ENCODE data around the gene DMKN.

Gene DMKN

GRCh38 chr19:35513628-35514281 lies at the start of gene DMKN:
Gene DMKN, minus strand, starts transcription at chr19:35513649. Its CDS starts 174 bp downstream, at chr19:35513475.
- DNase-seq = peak; percentile 6

- no peak for DNase-seq
Measured at GRCh38 chr19:35562776-35563175, 49.3 kb upstream of the DMKN start.

- no peak for DNase-seq
Measured at GRCh38 chr19:35562336-35562735, 48.9 kb upstream of the DMKN start.

GRCh38 chr19:35561436-35561835 lies 48.0 kb upstream of the DMKN start:
- DNase-seq = no peak

GRCh38 chr19:35560677-35561076 lies 47.2 kb upstream of the DMKN start:
- no peak for DNase-seq

- no peak for DNase-seq
Measured at GRCh38 chr19:35560271-35560670, 46.8 kb upstream of the DMKN start.

- DNase-seq = no peak
Measured at GRCh38 chr19:35559781-35560180, 46.3 kb upstream of the DMKN start.

GRCh38 chr19:35559281-35559659 lies 45.8 kb upstream of the DMKN start:
- DNase-seq = no peak

GRCh38 chr19:35558400-35559280 lies 45.2 kb upstream of the DMKN start:
- DNase-seq = no peak

GRCh38 chr19:35557539-35558399 lies 44.3 kb upstream of the DMKN start:
- peak; percentile 91 for DNase-seq

GRCh38 chr19:35556846-35557538 lies 43.5 kb upstream of the DMKN start:
- DNase-seq = no peak

- DNase-seq = no peak
Measured at GRCh38 chr19:35556025-35556590, 42.7 kb upstream of the DMKN start.

- no peak for DNase-seq
Measured at GRCh38 chr19:35555301-35556005, 42.0 kb upstream of the DMKN start.

- DNase-seq = no peak
Measured at GRCh38 chr19:35554076-35554475, 40.6 kb upstream of the DMKN start.

GRCh38 chr19:35553385-35554000 lies 40.0 kb upstream of the DMKN start:
- DNase-seq = no peak

GRCh38 chr19:35552534-35553384 lies 39.3 kb upstream of the DMKN start:
- DNase-seq = no peak

- no peak for DNase-seq
Measured at GRCh38 chr19:35551091-35551810, 37.8 kb upstream of the DMKN start.

- DNase-seq = no peak
Measured at GRCh38 chr19:35549879-35550523, 36.6 kb upstream of the DMKN start.
